GM21717 (cell line): ENCODE results near the gene SORCS2.

Experiments
- ATAC-seq: cut with Tn5 transposase; IDR thresholded peaks from one replicate; pipeline ENCODE4 v1.9.1; 2021; ENCODE audit warnings: mild to moderate bottlenecking, moderate library complexity; ENCODE audit not compliant: unreplicated experiment

Gene SORCS2

DNA sequence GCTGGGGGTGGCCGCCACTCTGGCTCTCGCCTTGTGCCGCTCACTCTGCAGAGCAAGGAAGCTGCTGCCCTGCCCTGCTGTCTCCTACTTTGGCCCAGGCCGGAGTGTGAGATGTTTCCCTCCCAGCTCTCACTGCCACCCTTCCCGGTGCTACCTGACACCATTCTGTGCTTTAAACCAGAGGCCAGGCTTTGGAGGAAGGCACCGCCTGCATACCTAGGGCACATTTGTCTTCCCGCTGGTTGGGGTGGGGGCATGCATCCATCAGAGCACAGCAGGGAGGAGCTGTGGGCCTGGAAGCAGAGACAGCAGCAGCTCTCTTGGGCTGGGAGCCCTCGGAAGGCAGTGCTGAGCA is 339.3 kb downstream of the SORCS2 start:
- no peak for ATAC-seq

DNA sequence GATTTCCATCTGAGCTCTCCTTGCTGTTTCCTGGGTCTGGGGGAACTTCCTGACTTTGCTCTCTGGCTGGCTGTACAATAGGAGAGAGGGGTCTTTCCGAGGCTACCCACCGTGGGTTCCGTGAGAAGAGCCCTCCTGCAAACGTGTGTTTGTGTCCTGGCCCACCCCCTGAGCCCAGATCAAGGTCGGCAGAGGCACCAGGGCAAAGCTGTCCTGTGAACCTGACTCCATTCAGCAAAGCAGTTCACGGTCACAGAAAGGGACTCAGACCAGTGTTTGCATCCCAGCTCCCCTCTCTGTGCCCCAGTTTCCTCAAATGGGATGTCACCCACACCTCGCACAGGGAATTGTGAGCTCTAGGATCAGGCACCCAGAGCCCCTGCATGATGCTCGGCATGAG is 339.7 kb downstream of the SORCS2 start:
- ATAC-seq = no peak

DNA sequence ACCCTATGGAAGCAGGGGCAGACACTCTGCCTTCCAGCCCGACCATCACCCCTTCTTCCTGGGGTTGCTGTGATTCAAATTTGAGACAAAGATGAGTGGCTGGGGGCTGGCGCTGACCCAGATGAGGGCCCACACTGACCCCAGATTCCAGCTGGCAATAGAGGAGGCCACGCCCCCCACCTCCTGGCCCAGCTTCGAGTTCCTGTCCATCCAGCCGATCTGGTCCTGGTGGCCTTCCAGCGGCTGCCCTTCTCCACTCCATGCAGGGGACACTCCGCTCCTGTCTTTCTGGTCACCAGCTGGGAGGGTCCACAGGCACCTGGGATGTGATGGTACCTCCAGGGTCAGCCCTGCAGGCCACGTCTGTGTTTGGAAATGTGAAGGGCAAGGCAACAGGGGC is 340.9 kb downstream of the SORCS2 start:
- no peak for ATAC-seq

DNA sequence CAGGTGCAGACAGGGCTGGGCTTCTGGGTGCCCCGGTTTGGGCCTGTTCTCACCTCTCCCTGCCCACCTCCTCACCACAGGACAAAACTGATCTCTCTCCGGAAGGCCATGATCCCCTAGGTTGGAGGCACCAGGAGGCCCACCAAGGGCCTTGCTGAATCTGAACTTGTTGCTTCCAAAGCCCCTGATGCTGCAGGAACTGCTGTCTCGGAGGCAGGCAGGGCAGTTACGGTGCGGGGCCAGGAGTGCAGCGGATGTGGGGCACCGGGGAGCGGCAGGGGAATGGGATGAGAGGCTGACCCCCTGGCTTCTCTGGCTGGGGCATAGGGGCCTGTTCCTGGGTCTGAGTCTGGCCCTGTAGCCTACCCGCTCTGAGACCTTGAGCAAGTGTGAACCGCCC is 342.8 kb downstream of the SORCS2 start:
- no peak for ATAC-seq

- ATAC-seq = no peak
Measured at GRCh38 chr4:7535619-7536018, 343.3 kb downstream of the SORCS2 start.

DNA sequence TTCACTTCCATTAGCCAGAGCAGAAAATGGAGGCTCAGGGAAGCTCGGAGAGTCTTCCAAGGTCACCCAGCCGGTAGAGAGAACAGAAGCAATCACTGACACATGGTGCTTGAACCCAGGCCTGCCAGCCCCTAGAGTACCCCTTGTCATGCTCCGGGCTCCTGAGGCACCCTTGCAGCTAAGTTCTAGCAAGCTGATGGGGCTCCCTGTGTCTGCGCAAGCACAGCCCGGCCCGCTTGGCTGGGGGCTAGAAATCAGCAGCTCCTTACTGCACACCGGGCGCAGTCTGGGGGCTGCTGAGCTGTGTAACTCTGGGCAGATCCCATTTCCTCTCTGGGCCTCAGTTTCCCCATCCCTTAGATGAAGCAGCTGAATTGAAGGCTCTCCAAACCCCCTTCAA is 344.5 kb downstream of the SORCS2 start:
- ATAC-seq = no peak

DNA sequence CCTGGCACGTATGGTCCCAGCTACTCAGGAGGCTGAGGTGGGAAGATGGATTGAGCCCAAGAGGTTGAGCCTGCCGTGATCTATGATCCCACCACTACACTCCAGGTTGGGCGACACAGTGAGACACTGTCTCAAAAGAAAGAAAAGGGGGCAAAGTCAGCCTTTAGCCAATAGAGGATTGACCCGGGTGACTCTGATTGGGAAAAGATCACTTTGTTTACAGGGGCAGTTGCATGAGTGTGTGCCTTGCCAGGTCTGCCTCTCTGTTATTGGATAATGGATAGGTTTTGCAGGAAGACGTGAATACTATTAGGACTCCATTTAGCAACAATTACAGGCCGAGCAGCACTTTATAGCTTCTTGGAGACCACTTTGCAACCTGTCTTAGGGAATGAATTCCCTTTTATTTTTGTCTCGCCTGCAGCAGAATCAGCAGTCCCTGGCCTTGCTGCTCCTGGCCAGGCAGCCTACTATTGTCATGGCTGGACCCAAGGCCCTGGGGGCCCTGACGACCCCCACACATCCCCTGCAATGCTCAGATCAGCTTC is 345.6 kb downstream of the SORCS2 start:
- ATAC-seq = no peak

- ATAC-seq = no peak
Measured at GRCh38 chr4:7538518-7538917, 346.2 kb downstream of the SORCS2 start.

DNA sequence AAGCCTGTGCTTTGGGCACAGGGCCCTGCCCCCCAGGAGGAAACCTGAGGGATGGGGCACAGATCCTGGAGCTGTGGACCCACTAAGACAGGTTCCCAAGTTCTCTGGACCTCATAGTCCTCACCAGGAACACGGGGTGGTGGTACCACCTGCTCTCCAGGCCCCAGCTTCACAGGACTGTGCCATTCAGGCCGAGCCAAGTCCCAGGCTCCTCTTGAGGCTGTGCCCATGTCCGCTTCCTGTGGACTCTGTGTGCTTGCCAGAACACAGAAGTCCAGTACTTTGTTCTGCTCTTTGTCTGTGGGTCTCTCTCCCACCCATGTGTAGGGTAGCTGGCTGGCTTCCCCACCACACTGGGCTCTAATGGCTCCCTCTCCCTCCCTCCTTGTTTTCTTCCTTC is 346.8 kb downstream of the SORCS2 start:
- no peak for ATAC-seq

GRCh38 chr4:7539659-7540058 is 347.3 kb downstream of the SORCS2 start:
- no peak for ATAC-seq

DNA sequence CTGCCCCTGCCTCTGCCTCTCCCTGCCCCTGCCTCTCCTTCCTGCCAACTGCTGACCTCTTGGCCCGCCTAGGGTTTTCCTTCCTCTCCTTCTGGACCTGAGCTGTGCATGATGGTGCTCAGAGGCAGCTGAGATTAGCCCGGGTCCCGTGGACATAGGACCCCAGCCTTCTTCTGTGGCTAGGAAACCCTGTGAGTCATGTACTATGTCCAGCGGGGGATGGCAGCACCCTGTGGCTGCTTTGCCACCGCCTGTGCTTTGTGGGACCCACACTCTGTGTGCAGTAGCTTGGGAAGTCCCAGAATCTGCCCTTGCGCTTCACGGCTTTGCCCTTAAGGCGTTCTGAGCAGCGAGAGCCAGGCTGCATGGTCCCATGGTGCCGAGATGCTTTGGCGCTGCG is 347.9 kb downstream of the SORCS2 start:
- ATAC-seq = no peak

GRCh38 chr4:7540654-7541413 is 348.5 kb downstream of the SORCS2 start:
- ATAC-seq = no peak

DNA sequence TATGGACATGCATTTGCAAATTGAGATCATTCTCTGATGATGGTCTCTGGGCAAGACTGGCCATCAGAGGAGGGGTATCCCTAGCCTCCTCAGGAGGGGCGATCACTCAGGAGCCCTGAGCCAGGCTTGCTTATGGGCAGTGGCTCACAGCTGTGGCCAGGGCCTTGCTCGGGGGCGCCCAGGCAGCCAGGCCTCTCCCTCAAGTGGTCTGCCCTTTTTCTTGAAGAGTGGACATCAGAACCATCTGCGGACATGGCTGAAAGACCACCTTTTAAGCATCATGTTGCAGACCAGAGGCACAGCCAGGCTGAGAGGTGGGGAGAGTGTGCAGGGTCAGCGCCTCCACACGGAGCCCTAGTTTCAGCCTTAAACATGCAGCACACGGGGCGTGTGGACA is 349.1 kb downstream of the SORCS2 start:
- no peak for ATAC-seq

DNA sequence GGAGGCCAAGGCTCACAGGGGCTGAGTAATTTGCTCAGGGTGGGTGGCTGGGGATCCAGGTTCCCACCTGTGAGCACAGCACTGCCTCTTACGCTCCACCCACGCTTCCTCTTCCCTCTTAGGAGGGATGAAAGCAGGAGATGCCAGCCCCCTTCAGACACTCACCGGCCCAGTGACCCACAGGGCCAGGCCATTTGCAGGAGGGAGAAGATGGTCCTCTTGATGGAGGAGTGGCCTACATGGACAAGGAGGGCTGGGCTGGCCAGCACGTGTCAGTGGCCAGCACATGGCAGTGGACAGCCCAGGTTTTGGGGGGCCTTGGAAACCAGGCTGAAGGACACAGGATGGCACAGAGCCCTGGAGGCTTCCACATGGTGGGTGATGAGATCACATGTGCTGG is 350.4 kb downstream of the SORCS2 start:
- no peak for ATAC-seq

DNA sequence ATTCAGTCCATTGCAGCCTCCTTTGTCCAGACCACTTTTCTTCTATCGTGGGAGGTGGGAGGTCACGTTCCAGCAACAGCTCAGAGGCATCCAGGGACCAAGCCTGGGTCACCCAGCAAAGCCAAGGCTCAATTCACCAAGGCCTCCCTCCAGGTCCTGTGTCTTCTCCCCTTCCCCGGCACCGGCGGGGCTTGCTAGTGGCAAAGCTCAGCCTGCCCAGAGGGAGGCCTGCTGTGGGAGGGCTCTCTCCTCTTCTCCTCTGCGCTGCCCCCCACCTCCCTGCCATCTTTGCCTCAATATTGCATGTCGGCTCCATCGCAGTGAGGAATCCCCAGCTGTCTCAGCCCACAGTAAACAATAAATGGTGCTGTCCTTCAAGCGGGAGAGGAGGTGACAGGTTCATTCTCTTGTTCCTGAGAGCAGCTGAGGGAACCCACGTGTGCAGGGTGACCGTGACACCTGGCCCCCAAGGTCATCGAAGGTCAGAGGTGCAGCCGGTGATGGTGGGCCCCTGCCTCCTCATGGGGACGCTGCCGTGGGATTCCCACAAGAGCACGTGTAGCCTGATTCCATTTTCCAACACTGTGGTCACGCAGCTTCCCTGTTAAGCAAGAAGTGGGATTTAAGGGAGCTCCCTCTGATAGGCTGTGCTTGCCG is 353.9 kb downstream of the SORCS2 start:
- ATAC-seq = no peak

DNA sequence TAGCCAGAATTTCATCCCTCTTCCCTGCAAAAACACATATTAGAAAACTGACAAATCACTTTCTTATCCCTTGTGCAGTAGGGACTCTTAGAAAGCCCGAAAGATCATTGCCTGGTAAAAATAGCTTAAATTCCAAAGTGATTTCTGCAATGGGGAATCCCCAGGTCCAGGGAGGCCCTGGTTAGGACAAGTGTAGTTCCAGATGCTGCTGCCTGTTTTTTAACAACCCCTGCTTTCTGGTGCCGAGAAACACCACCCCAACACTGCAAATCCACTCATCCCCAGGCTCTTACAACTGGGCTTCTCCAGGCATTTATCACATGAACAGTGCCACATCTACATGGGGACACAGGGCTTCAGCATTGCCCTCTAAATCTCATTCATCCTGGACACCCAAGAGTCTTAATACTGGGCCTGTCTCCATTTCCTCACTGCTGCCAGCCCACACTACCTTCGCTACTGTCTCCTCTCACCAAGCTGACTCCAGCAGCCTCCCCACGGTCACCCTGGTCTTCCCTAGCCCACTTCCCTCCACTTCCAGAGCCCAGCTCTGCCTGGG is 354.6 kb downstream of the SORCS2 start:
- no peak for ATAC-seq

DNA sequence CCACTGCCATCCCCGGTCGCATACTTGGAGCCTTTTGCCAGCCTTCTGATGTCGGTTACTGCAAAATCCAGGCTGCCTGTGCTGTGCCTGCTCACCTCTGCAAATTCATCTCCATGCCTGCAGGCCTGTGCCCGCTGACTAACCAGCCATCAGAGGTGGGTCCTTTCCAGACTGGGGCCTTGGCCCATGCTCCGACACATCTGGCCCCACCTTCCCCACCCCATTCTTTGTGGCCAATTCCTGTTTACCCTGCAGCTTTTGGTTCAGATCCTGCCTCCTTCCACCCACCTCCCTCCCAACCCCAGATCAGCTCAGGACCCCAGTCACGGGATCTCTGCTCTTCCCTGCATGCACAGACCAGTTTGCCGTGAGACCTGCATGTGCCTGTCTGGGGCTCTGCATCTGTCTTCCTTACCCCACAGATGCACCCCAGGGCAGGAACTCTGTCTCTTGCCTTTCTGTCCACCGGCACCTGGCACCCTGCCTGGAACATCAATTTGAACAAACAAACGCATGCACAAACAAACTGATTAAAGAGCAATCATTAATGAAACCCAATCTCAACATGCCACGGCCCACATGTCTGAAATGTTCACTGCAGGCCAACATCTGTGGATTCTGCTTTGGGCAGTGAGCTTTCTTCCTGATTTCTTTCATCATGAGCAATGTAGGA is 355.2 kb downstream of the SORCS2 start:
- ATAC-seq = no peak

- ATAC-seq = no peak
Measured at GRCh38 chr4:7549866-7550265, 357.5 kb downstream of the SORCS2 start.

DNA sequence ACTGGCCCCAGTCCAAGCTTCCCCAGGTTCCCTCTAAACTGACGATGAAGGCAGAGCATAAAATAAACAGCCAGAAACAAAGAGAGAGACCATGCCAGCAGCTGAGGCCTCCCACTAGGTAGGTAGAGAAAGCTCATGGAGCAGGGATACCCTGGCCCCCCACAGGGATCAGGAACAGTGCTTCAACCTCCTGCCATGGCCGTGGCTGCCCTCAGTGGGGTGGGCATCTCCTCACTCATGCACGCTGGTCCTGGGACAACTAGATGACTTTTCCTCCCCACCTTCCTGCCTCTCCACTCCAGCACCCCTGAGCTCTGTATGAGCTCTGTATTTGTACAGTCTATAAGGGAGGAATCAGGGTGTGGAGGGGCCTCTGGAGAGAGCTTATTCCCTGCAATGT is 360.1 kb downstream of the SORCS2 start:
- no peak for ATAC-seq

- ATAC-seq = no peak
Measured at GRCh38 chr4:7553280-7553679, 360.9 kb downstream of the SORCS2 start.

DNA sequence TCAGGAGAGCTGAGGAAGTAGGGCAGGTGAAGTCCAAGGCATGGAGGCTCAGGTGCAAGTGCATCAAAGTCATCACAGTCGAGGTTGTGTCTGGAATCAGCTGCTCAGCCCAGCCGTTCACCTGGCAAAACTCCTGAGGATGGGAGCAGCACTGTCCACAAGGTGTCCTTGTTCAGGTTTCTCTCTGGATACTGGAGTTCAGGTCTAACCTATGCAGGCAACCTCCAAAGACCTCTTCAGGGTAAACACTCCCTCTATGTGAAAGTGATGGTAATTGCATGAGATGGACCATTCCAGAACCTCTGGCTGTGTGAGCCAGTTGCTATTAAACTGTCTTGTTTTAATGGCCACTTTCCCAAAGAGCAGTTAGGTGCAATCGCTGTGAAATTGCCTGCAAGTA is 362.6 kb downstream of the SORCS2 start:
- ATAC-seq = no peak

- no peak for ATAC-seq
Measured at GRCh38 chr4:7556558-7556957, 364.2 kb downstream of the SORCS2 start.
